HG02588 (cell line): ENCODE results near the gene ASPHD2.

ENCODE experiments used
- ATAC-seq: cut with Tn5 transposase; IDR thresholded peaks from one replicate; pipeline ENCODE4 v1.9.1; 2021; ENCODE audit warnings: mild to moderate bottlenecking, moderate library complexity; ENCODE audit not compliant: unreplicated experiment

Gene ASPHD2

DNA sequence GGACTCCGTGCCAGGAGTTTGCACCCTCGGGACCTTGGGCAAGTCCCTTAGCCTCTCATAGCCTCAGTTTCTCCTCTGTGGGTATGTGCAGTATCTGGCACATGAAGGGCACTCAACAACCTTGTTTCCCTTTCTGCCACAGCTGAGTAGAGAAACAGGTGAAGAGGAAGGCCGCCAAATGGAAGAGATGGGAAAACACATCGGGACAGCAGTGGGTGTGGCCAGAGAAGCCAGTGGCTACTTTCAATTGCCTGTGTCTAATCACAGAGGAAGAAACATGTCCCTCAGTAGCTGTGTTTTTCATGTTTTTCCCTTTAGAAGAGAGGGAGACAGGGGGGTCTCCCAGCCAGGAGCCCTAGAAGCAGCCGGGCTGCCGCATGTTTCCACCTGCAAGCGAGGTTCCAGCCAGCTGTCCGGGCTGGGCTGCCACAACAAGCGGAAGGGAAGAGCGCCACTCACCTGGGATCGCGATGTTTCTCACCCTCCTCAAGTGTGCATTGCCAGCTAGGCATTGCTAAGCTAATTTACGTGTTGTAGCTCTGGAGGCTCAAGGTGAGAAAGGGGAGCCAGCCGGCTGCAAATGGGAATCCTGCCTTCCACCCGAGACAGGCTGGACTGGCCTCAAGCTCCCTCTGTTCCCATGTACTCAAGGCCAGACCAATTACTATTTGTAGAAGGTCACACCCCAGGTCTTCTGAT, 16.7 kb downstream of the ASPHD2 start:
- no peak for ATAC-seq

DNA sequence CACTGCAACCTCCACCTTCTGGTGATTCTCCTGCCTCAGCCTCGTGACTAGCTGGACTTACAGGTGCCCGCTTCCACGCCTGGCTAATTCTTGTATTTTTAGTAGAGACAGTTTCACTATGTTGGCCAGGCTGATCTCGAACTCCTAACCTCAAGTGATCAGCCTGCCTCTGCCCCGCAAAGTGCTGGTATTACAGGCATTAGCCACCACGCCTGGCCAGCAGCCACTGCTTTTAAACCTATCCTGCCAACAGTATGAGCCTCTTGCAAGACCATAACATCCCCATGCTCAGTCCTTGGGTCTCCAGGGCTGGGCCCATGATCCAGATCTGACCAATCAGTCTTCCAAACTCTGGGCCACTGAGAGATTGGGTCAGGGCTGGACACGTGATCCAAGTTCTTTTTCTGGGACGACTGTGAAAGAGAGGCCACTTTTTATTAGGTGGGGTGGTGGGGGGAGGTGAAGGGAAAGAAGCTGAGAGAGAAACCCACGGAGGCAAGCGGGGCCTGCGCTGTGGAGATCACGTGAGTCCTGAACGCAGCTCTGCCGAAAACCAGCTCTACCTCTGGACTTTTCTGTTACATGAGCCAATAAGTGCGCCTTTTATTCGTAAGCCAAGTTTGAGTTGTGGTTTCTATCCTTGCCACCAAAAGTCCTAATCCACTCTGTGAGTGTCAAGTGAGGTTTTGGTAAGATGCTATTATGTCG, 17.9 kb downstream of the ASPHD2 start:
- no peak for ATAC-seq

DNA sequence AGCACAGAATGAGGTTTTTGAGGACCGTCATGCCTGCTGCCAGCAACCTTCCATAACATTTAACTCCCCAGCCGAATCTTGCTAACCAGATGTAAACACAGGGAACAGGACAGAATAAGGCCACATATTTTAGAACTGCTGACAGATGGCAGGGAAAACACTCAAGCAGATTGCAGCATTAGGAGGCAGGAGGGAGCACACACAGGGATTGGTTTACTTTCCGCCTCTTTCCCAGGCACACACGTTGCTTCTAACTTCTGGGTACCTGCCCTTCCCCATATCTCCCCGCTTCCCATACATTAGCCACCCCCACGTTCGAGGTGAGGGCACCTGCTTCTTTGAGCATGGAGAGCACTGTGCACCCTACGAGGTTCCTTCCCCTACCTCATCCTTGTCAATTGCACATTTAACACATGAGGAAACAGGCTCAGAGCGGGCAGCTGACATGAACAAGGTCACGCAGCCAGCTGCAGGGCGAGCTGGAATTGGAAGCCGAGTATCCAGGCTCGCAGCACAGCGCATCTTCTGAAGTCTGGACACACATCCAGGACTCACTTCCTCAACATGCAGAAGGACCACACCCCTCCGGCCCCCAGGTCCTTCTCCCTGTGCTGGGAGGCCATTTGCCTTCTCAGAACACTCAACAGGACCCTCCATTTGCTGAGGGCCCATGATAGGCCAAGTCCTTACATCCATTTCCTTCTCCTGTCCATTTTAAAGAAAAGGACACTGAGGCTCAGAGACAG, 18.7 kb downstream of the ASPHD2 start:
- no peak for ATAC-seq

DNA sequence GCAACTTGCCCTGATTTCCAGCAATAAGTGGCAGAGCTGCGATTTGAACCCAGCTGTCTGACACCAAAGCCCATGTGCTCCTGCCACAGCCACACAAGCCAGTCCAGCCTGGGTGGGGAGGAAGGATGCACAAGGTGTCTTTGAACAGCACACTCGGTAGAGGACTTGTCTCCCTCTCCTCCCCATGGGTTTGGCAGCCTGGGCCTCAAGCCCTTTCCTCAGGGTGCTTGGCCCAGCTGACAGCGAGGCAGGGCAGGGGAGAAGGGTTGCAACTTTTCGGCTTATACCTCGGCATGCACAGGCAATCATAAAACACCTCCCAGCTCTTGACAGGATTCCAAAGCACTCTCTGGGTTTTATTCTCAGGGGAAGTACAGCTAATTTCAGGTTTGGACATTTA, 19.3 kb downstream of the ASPHD2 start:
- ATAC-seq = no peak

DNA sequence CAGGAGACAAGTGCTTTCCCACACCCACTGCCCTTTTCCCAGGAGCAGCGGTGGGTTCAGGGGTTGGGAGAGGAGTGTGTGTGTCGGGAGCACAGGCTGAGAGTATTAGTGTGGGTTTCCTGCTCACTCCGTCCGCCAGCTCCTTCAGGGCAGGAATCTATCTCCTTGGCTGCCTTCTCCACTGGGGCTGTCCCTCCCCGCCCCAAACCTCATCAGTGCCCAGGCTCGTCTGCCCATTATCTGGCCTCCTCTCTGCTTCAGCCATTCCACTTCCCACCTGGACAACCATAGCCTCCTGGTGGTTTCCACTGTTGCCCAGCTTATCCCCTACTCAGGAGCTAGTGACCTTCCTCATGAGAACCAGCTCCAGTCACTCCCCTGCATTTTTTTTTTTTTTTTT, 19.9 kb downstream of the ASPHD2 start:
- ATAC-seq = no peak

DNA sequence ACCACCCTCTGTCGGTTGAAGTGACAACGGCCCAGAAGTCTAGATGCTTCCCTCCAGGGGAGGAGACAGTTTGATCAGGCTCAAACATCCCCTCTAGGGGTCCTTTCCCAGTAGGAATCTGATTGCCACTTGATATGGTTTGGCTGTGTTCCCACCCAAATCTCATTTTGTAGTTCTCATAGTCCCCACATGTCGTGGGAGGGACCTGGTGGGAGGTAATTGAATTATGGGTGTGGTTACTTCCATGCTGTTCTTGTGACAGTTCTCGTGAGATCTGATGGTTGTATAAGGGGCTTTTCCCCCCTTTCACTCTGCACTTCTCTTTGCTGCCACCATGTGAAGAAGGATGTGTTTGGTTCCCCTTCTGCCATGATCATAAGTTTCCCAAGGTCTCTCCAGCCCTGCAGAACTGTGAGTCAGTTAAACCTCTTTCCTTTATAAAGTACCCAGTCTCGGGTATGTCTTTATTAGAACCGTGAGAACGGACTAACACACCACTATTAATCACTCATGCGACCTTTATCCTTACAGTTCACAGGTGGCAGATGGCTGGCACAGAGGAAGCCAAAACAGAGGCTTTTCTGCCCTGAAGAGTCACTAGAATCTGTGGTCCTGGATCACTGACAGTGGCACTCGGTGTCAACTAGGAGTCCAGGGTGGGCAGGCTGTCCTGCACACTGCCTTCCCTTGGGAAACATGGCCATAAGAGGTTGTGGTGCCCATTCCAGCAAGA, 21.6 kb downstream of the ASPHD2 start:
- ATAC-seq = no peak

DNA sequence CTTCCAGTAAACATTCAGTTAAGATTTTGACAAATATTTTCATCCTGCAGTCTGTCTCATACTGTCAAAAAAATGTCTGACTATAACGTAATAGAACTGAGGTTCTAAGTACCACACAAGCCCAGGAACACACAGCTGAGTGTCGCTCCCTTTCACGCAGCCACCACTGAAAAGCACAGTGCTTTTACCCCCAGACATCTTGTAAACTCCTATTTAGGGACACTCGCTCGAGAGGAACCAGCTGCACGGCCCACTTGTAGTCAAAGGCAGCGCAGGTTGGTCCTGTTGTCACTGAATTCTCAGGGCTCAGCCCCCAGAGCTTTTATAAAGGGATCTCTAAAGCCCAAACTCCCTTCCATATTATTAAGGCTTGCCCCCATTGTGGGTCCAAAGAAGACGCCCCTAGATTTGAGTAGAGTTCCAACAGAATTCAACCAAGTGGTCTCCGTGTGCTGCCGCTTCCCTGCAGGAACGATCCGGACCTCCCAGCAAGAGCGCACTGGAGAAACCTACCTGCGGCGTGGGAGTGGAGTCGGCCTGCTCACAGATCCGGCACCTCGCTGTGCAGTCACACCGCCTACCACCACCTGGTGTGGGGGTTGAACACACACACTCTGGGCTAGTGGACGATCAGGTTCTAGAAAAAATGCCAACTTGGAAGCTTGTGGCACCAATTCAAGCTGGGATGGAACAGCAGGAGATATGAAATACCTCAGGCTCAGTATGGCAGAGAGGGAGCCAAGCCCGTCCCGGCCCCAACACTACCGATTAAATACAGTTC, 23.4 kb downstream of the ASPHD2 start:
- no peak for ATAC-seq

DNA sequence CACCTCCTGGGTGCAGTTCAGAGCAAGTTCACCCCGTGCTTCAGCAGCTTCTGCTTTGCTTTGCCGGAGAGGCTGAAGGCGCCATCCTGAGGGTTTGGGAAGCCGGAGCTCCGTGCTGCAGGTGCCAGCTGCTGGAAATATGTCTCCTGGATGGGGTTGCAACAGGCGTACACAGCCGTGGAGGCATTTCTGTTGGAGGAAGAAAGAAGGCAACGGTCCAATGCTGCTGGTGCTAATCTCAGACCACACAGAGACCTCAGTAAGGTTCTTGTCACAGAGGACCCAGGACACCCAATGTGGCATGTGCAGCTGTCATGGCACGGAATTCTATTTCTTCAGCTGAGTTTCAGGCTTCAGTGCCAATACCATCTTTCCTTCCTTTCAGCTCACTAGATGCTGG, 24.2 kb downstream of the ASPHD2 start:
- no peak for ATAC-seq

DNA sequence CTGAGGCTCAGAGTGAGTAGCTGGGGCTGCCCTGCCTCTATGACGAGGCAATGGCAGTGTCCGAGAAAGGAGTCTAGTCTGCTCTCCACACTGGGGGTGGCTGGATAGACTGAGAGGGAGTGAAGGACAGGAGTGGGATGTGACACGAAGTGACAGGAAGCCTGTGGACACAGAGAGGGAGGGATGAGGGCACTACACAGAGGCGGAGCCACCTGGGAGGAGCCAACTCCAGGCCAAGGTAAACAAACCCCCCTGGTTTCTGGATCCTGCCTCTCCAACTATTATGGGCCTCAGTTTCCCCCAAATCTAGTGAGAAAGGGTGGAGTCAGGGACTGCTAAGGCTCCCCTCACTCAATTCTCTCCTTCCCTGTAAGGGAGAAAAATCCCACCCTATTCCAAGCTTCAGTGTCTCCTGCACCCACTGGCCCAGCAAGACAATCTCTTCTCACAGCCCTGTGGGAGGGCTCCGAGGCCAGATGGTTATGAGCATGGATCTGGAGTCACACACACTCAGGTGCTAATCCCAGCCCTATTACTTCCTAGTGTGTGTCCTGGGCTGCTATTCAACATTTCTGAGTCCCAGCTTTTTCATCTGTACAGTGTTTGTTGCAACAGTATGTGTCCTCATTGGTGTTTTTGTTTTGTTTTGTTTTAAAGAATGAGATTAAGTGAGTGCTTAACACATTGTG, 24.9 kb downstream of the ASPHD2 start:
- ATAC-seq = no peak

DNA sequence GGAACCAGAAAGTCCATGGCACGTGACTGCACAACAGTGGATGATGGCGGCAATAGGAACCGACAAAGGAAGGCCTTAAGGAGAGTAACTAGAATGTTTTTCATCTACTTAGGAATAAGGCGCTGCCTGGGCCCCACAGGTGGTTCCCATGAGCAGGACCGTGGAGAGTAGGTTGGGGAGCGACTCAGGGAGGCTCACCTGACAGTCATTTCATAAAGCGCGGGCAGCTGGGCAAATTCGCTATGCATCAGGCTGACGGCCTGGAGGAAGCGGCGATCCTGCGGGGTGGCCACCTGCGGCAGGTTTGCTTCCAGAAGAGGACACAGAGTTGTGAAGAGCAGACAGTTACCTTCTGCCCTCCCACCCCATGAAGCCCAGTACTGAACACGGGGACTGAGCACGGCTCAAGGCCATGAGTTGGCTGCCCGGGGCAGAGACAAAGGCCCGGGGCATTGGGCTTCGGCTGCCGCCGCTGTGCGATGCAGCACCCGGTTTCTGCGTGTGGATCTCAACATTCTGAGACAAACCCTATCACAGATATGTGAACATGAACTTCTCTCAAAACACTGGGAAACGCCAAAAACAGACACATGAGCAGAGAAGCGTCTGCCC, 28.7 kb downstream of the ASPHD2 start:
- ATAC-seq = no peak

DNA sequence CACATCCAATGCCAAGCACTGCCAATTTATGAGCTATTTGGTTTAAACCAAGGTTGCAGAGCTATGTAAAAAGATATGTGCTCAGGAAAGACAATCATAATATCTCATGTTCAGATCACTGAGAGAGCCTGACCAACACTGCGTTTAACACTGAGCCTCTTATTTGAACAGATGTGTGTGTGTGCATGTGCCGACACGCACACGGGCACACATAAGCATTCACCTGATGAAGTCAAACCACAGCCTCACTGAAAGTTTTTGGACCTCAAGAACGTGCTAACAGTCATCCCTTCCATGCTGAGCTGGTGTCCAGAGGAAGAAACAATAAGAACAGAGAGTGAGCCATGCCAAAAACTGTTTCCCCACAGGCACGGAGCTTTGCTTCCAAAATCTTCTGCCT, 31.1 kb downstream of the ASPHD2 start:
- ATAC-seq = no peak

DNA sequence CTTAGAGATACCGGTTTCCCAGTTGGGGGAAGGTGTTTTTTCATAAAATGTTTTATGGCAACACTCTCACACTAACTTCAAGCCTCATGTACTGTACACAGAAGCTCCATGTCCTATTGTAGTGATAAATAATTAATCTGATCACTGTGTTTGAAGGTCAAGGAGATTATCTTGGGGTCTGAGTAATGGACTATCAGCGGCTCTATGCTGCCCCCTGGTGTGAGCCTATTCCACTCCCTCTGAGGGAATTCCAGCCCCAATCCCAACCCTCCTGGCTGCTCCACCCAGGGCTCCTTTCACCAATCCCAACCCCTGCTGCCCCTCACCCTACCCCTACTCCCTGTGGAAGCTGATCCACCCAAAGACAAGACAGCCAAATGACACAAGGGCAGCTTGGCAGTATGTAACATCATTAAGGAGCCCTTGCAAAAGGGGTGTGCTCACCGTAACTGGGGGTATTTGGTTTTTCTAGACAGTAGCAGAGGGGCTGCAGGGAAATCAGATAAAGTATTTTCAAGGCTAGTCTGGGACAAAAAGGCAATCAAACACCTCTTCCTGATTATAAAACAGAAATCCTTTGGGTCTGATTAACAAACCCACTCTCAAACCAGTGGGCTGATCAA, 32.2 kb downstream of the ASPHD2 start:
- ATAC-seq = no peak

DNA sequence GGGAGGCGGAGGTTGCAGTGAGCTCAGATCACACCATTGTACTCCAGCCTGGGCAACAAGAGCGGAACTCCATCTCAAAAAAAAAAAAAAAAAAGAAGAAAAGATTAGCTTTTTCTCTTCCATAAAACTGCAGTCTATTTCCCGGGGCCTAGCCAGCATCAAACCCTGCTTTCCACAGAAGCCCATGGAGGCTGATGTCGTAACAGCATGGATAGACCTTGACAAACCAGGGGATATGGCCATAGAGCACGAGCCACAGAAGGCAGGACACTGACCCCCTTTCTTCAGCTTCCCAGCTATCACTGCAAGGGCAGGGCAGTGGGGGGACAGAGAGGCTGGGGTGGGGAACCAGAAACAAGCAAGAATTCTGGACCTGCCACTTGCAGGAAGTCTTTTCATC, 33.0 kb downstream of the ASPHD2 start:
- no peak for ATAC-seq

DNA sequence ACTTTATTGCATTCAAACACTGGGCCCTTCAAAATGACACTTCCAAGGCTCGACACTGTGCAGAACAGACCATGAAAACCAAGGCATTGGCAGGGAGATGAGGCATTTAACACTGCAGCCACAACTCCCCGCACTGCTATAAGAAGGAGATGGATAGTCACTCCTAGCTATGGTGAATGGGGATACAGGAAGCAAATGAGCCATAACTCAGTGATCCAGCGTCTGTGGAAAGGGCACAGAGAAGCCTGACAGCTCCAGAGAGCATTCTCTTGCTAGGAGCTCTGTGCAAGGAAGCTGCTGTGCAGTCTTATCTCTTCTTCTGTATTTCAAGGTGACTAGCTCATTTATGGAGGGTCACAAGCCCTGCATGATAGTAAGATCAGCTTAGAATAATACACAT, 33.6 kb downstream of the ASPHD2 start:
- no peak for ATAC-seq

DNA sequence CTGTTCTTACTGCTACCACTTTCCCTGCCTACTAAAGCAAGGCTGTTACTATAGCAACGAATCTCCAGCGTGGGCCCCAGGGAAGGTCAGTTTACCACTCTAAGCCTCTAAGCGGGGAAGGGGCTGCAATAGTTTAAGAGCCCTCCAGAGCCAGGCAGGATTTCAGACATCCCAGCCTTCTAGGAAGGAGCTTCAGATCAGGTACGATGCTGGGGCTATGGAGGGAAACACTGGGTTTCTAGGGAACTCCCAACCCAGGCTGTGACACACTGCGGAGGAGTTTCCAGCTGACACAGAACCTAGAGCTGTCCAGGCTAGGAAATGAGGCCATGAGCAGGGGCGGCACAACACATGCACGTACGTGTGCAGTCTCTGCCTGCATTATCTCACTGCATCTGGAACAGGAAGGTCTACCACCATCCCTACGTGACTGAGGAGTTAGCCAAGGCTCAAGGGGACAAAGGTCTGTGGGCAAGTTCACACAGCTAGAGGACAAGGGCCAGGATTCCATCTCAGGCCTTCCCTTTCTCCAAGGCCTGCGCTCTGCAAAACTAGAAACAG, 34.1 kb downstream of the ASPHD2 start:
- ATAC-seq = no peak

DNA sequence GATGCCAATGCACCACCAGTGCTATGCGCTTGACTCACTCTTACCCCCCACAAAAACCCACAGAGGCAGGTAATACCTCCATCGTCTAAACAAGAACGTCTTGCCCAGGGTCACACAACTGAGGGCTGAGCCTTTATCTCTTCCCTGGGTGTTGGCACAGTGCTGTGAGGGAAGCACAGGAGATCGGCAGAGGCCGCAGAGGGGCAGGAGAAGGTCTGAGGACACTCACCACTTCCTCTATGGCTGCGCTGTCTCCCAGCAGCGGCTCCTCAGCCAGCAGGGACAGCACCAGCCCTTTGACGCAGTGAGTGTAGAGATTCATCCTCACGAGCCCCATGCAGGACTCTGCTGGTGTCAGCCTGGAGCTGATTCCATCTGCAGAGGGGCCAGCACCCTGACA, 34.6 kb downstream of the ASPHD2 start:
- no peak for ATAC-seq

DNA sequence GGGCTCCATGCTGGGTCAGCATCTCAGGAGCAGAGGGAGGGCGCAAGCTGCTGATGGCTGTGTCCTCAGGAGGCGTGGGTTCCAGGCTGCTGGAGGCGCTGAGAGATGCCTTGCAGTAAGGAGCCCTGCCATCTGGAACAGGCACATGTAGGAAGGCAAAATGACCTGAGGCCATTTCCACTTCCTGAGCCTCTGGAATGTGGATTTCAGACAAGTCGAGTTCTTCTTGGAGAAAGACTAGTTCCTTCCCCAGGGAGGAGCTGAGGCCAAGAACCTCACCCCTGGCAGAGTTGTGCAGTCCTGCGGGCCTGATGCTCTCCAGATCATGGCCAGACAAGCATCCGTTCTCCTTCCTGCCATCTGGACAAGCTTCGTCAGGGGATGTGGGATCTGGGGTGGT, 35.3 kb downstream of the ASPHD2 start:
- ATAC-seq = no peak

DNA sequence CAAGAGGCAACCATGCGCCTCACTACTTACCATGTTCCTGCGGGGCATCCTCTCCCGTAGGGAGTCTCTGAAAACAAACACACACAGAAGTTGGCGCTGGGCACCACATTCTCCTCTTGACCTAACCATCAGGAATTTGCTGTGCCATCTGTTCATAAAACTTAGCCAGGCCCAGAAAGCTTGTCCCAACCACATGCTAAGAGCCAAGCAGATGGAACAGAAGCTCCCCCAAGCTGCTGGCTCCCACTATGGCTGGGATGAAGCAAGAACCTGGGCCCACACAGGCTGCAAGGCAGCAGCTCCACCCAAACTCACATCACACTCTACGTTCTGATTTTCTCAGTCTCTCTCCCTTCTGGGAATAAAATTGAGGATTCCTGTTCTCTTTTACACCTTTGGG, 37.1 kb downstream of the ASPHD2 start:
- ATAC-seq = no peak

DNA sequence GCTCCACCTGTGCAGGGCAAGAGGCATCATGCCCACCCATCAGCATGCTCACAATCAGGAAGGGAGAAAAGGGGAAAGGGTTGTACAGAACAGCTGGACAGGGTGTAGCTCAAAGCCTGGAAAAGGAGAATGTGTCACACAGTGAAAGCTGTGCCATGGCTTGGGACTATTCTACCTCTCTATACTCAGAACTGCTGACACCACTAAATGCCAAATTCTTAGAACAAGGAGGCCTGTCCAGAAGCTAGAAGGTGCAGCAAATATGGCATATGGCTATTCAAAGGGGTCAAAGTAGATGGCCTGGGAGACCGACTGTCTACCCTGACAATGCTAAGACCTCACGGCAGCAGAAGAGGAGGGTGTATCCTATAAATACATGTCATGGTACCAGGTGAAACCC, 41.7 kb downstream of the ASPHD2 start:
- no peak for ATAC-seq
